NCI-H345 (cell line): ENCODE measurements around the gene COX7A2L.
"Not testable (repeated sequence)": the region's sequence is repeated elsewhere in the genome, so short reads cannot be mapped to it uniquely, and the experiment has no call there.

Experiments
- DNase-seq: peaks from one replicate; lab custom pipeline; 2025; lab: John Stamatoyannopoulos, UW

The COX7A2L gene

GRCh38 chr2:42339191-42339912 is 21.7 kb downstream of the COX7A2L start:
- DNase-seq = no peak

- no peak for DNase-seq
Observed at GRCh38 chr2:42338567-42339190, 22.3 kb downstream of the COX7A2L start.

GRCh38 chr2:42337846-42338566 is 23.0 kb downstream of the COX7A2L start:
- DNase-seq = no peak

GRCh38 chr2:42337356-42337820 is 23.6 kb downstream of the COX7A2L start:
- no peak for DNase-seq

GRCh38 chr2:42336361-42336965 is 24.6 kb downstream of the COX7A2L start:
- no peak for DNase-seq

GRCh38 chr2:42335514-42336104 is 25.4 kb downstream of the COX7A2L start:
- no peak for DNase-seq

- not testable (repeated sequence) for DNase-seq
Observed at GRCh38 chr2:42334865-42335264, 26.2 kb downstream of the COX7A2L start.

GRCh38 chr2:42334220-42334619 is 26.8 kb downstream of the COX7A2L start:
- DNase-seq = no peak

- DNase-seq = no peak
Observed at GRCh38 chr2:42333579-42333978, 27.4 kb downstream of the COX7A2L start.

- no peak for DNase-seq
Observed at GRCh38 chr2:42332575-42332974, 28.4 kb downstream of the COX7A2L start.

GRCh38 chr2:42331569-42332284 is 29.3 kb downstream of the COX7A2L start:
- no peak for DNase-seq

GRCh38 chr2:42329736-42330135 is 31.3 kb downstream of the COX7A2L start:
- DNase-seq = no peak

- DNase-seq = no peak
Observed at GRCh38 chr2:42328923-42329322, 32.1 kb downstream of the COX7A2L start.

GRCh38 chr2:42328148-42328833 is 32.7 kb downstream of the COX7A2L start:
- peak; percentile 2 for DNase-seq

GRCh38 chr2:42327125-42327524 is 33.9 kb downstream of the COX7A2L start:
- DNase-seq = peak; percentile 64

- DNase-seq = no peak
Observed at GRCh38 chr2:42325609-42326008, 35.4 kb downstream of the COX7A2L start.

- no peak for DNase-seq
Observed at GRCh38 chr2:42324949-42325348, 36.1 kb downstream of the COX7A2L start.

GRCh38 chr2:42324244-42324643 is 36.8 kb downstream of the COX7A2L start:
- no peak for DNase-seq

GRCh38 chr2:42321452-42322064 is 39.5 kb downstream of the COX7A2L start:
- DNase-seq = no peak

- no peak for DNase-seq
Observed at GRCh38 chr2:42319265-42319664, 41.8 kb downstream of the COX7A2L start.
